Caki2 (cell line): ENCODE data around the gene UGT1A5. TPM values are rescaled to one million over a fixed set of nuclear protein-coding genes. Genes with fewer than 3 reads are reported as not detected.
"Not testable (repeated sequence)": the region's sequence is repeated elsewhere in the genome, so short reads cannot be mapped to it uniquely, and the experiment has no call there.

Experiments used
- DNase-seq: peaks from one replicate; pipeline ENCODE4 v3.0.0-alpha.2; 2015; ENCODE audit warnings: low read depth
- in situ Hi-C: cut with HindIII; loops from 2 replicates; pipeline ENCODE4 v1.10.0; 2016; ENCODE audit warnings: low sequenced_read_pairs, low pct_unique_long_range_greater_than_20kb, mixed read lengths
- total RNA-seq: library from RNA; depleted of rRNA; stranded (reverse); fragments of >200 nt; shearing (Covaris generic); gene quantifications from 2 replicates; pipeline ENCODE4 v1.2.3, GENCODE V29; 2014; ENCODE audit warnings: low replicate concordance

UGT1A5 gene
- total RNA-seq, 1 experiment from 2014 or later = not detected

DNA sequence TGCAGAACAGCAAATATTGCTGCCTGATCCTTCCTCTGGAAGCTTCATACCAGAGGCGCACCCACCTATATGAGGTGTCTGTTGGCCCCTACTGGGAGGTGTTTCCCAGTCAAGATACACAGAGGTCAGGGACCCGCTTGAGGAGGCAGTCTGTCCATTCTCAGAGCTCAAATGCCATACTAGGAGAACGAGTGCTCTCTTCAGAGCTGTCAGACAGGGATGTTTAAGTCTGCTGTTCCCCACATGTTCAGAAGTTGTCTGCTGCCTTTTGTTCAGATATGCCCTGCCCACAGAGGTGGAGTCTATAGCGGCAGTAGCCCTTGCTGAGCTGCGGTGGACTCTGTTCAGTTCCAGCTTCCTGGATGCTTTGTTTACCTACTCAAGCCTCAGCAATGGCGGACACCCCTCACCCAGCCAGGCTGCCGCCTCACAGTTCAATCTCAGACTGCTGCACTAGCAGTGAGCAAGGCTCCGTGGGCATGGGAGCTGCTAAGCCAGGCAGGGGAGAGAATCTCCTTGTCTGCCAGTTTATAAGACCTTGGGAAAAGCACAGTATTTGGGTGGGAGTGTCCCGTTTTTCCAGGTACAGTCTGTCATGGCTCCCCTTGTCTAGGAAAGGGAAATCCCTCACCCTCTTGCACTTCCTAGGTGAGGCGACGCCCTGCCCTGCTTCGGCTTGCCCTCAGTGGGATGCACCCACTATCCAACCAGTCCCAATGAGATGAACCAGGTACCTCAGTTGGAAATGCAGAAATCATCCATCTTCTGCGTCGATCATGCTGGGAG, 24.4 kb downstream of the UGT1A5 start:
- DNase-seq, in situ Hi-C loops: not testable (repeated sequence)

DNA sequence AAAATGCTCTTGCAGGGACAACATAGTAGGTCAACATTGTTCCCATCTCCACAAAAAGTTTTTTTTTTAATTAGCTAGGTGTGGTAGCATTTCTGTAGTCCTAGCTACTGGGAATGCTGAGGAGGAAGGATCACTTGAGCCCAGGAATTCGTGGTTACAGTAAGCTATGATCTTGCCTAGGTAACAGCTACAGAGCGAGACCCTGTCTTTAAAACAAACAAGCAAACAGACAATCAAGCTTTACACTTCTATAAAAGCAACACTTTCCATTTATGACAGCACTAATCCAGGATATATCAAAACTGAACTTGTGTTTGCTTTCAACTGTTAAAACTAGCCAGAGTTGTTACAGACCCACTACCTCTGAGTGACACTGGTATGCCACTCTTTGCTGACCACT, 28.2 kb downstream of the UGT1A5 start:
- in situ Hi-C loops = no loop called here
- DNase-seq = no peak

DNA sequence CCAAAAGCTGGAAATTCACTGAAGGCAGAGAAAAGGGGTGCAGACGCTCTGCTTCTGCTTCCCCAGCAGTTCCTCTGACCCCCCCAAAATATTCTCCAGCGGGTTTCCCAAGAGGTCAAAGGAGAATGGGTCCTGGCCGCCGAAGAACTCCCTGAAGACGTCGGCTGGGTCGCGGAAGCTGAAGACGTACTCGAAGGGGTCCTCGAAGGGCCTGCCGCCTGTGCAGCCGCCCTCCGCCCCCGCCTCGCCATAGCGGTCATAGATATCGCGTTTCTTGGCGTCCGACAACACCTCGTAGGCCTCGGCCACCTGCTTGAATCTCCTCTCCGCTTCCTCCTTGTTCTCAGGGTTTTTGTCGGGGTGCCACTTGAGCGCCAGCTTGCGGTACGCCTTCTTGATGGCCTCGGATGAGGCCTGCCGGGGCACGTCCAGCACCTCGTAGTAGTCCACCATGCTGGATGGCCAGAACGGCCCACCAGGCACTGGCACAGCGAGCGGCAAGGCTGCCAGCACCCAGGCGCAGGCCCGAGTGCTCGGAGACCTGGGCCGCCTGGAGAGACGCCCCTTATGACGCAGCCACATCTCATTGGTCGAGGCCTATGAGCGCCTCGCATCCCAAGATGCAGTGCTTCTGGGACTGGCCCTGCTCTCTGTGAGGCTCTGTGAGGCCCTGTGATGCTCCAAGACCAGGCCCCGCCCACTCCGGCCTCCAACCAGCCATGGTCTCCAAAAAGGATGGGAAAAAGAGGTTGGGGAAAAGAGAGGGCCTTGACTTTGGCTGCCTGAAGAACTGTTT, 31.0 kb downstream of the UGT1A5 start:
- in situ Hi-C loops = no loop called here
- no peak for DNase-seq

- no peak for DNase-seq
- in situ Hi-C loops = no loop called here
Observed at GRCh38 chr2:233745073-233745755, 32.5 kb downstream of the UGT1A5 start.

DNA sequence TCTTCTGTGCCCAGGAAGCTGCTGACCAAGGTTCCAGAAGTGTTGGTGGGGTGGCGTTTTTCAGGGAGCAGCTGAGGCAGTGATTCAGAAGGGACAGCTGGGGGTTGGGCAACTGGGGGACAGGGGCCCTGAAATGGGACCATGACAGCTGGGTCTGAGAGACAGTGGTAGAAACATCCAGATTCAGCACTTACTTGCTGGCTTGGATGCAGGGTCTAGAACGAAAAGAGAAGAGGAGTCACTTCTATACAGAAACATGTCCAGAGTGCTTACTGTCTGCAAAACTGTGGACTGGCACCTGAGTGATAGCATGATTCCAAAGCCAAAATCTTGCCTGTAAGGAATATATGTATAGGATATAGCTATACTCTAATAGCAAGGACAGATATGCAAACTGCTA, 33.1 kb downstream of the UGT1A5 start:
- in situ Hi-C loops = not testable (repeated sequence)

DNA sequence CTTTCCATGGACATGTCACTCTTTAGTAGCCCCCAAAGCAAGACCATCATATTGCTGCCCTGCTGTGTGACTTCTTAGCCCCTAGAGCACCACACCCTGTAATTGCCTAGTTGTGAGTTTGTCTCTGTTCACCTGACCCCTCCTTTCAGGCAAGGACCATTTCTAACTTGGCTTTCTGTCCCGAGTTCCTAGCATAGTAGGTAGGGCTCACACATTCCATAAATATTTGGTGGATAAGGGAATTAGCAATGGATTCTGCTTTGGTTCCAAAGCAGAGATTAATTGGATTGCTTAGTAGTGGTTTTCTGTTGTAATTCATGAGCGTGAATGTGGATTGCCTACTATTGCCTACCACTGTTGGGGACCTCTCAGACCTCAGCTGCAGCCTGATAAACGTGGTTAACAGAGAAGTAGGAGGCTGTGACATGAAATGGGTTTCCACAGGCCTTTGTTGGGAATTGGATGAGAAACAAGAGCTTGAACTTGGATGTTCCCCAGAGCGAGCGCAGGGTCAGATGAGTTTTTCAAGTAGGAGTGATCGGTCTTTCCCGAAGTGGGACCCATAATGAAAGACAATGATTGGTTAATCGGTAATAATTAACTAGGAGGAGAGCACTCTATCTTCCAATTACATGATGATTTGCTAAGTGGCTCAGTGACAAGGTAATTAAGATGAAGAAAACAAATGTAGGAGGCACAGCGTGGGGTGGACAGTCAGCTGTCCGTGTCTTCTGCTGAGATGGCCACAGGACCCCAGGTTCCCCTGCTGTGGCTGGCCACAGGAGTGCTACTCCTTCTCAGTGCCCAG, 34.0 kb downstream of the UGT1A5 start:
- no peak for DNase-seq
- in situ Hi-C loops = no loop called here

More for the DNA sequence above, 33.1 kb downstream of the UGT1A5 start:
- not testable (repeated sequence) for DNase-seq

DNA sequence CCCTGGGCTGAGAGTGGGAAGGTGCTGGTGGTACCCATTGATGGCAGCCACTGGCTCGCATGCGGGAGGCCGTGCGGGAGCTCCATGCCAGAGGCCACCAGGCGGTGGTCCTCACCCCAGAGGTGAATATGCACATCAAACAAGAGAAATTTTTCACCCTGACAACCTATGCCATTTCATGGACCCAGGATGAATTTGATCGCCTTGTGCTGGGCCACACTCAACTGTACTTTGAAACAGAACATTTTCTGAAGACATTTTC, 34.5 kb downstream of the UGT1A5 start:
- no peak for DNase-seq
- in situ Hi-C loops = no loop called here

- in situ Hi-C loops, DNase-seq: not testable (repeated sequence)
Observed at GRCh38 chr2:233750689-233751088, 38.0 kb downstream of the UGT1A5 start.

DNA sequence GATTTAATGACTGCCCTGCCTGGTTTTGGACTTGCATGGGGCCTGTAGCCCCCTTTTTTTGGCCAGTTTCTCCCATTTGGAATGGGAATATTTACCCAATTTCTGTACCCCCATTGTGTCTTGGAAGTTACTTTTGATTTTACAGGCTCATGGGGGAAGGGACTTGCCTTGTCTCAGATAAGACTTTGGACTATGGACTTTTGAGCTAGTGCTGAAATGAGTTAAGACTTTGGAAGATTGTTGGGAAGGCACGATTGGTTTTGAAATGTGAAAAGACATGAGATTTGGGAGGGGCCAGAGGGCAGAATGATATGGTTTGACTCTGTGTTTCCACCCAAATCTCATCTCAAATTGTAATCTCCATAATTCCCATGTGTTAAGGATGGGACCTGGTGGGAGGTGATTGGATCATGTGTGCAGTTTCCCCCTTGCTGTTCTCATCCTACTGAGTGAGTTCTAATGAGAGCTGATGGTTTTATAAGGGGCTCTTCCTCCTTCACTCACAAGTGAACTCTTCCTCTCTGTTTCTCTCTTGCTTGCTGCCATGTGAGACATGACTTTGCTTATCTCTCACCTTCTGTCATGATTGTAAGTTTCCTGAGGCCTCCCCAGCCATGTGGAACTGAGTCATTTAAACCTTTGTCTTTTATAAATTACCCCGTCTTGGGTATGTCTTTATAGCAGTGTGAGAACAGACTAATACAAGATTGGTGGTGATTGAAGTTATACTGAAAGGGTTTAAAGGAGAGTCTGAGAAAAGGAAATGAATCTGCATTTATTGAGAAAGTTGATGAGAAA, 38.7 kb downstream of the UGT1A5 start:
- DNase-seq, in situ Hi-C loops: not testable (repeated sequence)

DNA sequence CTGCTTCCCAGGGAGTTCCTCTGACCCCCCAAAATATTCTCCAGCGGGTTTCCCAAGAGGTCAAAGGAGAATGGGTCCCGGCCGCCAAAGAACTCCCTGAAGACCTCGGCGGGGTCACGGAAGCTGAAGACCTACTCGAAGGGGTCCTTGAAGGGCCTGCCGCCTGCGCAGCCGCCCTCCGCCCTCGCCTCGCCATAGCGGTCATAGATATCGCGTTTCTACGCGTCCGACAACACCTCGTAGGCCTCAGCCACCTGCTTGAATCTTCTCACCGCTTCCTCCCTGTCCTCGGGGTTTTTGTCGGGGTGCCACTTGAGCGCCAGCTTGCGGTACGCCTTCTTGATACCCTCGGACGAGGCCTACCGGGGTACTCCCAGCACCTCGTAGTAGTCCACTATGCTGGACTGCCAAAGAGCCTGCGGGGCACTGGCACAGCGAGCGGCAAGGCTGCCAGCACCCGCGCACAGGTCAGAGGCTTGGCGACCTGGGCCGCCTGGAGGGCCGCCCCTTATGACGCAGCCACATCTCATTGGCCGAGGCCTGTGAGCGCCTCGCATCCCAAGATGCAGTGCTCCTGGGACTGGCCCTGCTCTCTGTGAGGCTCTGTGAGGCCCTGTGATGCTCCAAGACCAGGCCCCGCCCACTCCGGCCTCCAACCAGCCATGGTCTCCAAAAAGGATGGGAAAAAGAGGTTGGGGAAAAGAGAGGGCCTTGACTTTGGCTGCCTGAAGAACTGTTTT, 42.3 kb downstream of the UGT1A5 start:
- in situ Hi-C loops = no loop called here

DNA sequence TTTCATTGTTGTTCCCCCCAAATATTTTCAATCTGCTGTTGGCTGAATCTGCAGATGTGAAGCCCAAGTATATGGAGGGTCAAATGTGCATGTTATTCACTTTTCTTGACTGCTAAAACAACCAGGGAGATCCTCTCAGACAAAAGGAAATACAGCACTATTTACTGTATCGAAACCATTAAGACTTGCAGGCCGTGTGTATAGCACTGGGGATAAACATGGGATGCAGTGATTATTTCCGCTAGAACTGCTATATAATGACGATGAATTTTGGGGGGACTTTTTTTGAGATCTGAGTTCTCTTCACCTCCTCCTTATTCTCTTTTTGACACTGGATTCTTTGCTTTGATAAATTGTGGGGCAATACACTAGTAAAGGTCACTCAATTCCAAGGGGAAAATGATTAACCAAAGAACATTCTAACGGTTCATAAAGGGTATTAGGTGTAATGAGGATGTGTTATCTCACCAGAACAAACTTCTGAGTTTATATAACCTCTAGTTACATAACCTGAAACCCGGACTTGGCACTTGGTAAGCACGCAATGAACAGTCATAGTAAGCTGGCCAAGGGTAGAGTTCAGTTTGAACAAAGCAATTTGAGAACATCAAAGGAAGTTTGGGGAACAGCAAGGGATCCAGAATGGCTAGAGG, 43.8 kb downstream of the UGT1A5 start:
- in situ Hi-C loops = no loop called here
- no peak for DNase-seq

More for the DNA sequence above, 42.3 kb downstream of the UGT1A5 start:
- DNase-seq = no peak

DNA sequence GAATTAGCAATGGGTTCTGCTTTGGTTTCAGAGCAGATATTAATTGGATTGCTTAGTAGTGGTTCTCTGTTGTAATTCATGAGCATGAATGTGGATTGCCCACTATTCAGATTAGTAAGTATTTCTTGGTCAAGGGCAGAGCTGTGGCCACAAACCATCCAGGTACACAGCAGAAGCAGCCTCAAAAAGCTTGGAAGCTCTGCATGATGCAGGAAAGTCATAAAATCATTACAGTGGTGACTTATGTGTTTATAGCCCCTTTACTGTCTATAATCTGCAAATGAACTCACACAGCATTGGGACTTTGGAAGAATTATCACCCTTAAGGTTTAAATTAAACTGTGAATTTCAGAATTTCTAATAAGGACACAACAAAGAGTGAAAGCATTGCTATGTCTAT, 45.4 kb downstream of the UGT1A5 start:
- in situ Hi-C loops = no loop called here
- no peak for DNase-seq

DNA sequence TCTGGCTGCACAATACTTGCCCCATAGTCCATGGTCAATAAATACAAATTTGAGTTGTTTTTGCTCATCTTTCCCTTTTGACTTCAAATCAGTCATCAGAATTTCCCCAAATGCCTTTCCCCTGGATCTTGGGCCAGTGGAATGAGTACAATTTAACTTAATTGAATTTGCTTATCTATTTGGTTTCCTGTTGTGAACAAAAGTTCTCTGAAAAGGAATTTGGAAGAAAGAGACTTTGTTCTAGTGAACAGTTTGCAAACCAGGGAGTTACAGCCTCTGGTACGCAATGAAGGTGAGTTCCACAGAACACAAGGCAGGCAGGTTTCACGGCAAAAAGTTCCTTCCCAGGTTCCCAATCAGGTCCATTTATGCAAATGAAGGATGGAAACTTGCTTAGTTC, 46.1 kb downstream of the UGT1A5 start:
- DNase-seq = no peak
- in situ Hi-C loops = no loop called here

DNA sequence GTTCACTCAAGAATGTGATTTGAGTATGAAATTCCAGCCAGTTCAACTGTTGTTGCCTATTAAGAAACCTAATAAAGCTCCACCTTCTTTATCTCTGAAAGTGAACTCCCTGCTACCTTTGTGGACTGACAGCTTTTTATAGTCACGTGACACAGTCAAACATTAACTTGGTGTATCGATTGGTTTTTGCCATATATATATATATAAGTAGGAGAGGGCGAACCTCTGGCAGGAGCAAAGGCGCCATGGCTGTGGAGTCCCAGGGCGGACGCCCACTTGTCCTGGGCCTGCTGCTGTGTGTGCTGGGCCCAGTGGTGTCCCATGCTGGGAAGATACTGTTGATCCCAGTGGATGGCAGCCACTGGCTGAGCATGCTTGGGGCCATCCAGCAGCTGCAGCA, 47.3 kb downstream of the UGT1A5 start, which contains the start of gene UGT1A1:
TSS of gene UGT1A1 (plus strand) at position 228 of the 400 bp plus-strand sequence. CDS start at position 246, 18 bp downstream.
- DNase-seq = no peak
- in situ Hi-C loops = no loop called here

DNA sequence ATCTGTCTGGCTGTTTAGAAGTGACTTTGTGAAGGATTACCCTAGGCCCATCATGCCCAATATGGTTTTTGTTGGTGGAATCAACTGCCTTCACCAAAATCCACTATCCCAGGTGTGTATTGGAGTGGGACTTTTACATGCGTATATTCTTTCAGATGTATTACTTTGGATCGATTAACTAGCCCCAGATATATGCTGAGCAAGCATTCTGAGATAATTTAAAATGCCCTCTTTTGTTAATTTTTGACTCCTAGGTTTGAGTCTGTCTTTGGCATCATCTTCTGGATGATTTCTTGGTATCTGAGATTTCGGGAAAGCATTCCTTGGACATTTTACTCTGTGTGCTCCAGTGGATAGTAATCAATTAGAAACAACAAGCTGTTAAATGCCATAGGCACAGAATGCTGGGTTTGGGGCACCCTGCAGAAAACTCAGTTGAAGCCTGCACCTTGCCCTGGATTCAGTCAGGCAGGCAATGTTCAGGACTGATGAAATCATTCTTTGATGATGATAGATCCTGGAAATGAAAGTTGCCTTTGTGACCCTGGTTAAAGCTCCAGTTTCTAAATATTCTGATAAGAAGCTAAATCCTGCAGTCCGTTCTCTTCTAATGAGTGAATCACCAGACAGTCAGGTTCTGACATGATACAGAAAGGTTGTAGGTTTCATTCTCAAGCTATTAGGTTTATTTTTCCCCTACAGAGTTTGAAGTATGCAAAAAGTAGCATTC, 48.5 kb downstream of the UGT1A5 start:
- no peak for DNase-seq
- in situ Hi-C loops = no loop called here

DNA sequence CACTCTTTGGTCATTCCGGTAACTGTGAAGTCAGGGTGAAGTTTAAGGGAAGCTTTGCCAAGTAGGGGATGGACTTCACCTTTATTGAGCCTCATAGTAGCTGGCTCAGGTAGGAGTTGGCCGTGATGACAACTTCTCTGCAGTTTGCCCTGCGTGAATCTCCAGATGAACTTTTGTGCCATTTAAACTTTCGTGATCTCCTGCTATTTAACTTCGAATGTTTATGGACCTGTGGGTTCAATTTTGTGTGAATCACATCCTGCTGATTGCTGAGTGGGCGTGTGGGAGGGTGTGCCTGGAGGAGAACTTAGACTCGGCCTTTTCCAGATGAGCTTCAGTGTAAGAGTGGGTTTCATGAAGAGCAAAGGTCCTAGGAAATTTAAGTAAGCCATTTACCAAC, 51.6 kb downstream of the UGT1A5 start:
- DNase-seq = no peak
- in situ Hi-C loops = no loop called here
